MM.1S (cell line): Measurements from ENCODE around the gene SLC22A1.

ENCODE experiments used
- CTCF ChIP-seq: fragments of 300-600 bp; sonication (generic); IDR thresholded peaks from 2 replicates; pipeline ENCODE4 v1.5.1; 2016; ENCODE audit warnings: antibody characterized with exemption, low read length, mixed read lengths
- EZH2phosphoT487 ChIP-seq: fragments of 300-600 bp; sonication (generic); IDR thresholded peaks from 2 replicates; pipeline ENCODE4 v1.6.1; 2018; ENCODE audit warnings: antibody characterized with exemption, low read length

- no peak for TF ChIP-seq CTCF
- no peak for TF ChIP-seq EZH2phosphoT487
Observed at GRCh38 chr6:160122744-160123143, 1.1 kb downstream of the SLC22A1 start.
